Limb (tissue), 2 donors: ENCODE measurements around the gene DLG5.

Experiments used
- DNase-seq, 2 donors: peaks; one replicate each; pipeline ENCODE4 v3.0.0-alpha.2; 2016; ENCODE audit errors: extremely low spot score in 2 of 2

The DLG5 gene

DNA sequence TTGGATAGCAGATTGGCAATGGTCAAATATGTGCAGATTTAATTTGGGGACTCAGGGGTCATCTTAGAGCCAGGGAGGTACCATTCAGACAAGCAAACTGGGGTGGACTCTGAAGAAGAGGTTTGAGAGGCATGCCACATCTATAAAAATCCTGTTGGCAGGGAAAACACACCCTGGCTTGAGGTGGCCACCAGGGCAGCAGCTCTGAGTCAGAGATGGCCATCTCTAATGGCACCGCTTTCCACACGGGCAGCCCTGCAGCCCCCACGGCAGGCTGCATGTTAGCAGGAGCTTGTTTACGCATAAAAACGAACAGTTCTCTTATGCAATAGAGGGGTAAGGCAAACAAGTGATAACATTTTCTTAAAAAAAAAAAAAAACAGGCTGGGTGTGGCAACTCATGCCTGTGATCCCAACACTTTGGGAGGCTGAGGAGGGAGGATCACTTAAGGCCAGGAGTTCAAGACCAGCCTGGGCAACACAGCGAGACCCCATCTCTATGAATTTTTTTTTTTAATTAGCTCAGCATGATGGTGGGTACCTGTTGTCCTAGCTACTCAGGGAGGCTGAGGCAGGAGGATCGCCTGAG, 14.9 kb downstream of the DLG5 start:
- DNase-seq, result no peak

DNA sequence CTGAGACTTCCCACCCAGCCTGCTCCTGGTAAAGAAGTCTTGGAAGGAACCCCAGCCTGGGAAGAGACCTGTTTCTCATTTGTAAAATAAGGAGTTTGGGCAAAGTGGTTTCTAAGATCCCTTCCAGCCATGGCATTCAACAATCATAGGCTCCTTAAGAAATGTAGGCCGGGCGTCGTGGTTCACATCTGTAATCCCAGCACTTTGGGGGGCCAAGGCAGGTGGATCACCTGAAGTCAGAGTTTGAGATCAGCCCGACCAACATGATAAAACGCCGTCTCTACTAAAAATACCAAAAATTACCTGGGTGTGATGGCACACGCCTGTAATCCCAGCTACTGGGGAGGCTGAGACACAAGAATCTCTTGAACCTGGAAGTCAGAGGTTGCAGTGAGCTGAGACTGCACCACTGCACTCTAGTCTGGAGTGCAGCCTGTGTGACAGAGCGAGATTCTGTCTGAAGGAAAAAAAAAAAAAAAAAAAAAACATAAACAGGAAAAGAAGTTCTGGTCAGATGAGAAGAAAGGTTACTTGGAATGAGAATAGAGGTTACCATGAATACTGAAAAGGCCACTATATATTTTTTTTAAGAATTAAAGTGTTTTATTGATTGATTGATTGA, 15.9 kb downstream of the DLG5 start:
- DNase-seq, result no peak

DNA sequence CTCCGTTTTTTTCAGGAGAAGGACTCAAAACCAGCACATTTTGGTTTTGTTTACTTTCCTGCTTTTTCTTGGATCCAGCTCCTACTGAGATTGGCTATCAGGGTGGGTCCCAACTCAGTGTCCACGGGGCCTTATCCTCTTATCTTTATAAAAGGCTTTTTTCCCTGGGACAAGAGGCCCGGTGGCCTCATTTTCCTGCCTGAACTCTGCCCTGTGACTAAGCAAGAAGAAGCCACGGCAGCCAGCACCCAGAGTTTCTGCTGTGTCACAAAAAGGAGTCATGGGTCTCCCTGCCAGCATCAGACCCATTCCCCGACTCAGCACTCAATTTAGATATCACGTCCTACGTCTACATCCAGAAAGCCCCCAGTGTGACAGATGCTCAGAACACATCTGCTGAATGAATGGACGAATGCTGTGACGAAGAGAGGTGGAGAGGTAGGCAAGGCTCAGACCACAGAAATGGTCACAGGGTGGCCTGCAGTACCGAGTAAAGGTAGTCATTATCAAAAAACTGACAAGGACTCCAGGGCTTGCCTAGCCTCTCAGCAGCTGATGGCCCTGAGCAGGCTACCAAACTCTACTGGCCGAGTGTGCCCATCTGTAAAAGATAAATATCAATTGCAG, 16.7 kb downstream of the DLG5 start:
- no peak for DNase-seq

GRCh38 chr10:77909021-77909748, 17.4 kb downstream of the DLG5 start:
- no peak for DNase-seq

DNA sequence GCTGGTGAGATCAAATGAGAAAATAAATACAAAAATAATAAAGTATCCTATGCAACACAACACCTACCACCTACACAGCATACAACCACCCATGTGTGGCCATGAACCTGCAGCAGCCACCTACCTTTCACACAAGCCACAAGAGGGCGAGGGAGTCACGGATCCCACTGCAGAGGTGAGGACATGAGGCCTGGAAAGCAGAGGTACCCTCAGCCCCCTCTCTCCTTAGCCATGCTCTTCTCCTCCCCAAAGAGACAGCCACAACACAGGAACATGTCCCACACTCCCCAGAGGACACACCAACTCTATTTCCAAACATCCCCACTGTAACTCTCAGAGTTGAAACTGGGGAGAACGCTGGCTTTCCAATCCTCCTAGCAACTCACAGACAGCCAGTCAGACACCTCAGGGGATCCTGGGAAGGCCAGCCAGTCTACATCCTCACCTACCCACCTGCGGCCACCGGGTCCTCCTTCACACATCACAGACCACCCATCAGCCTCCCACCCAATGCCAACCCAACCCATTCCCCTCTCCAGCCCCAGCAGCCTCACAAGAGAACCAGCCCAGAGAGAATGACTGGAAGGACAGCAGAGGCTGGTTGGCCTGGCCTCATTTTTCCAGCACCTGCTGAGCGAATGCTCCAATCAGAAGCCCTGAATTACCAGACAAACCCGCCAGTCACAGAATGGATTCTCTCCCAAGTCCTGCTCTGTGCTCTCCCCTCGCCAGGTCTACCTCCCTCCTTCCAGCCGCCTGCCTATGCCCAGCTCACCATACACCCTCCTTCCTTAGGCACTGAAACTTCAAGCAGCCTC, 18.4 kb downstream of the DLG5 start:
- no peak for DNase-seq

DNA sequence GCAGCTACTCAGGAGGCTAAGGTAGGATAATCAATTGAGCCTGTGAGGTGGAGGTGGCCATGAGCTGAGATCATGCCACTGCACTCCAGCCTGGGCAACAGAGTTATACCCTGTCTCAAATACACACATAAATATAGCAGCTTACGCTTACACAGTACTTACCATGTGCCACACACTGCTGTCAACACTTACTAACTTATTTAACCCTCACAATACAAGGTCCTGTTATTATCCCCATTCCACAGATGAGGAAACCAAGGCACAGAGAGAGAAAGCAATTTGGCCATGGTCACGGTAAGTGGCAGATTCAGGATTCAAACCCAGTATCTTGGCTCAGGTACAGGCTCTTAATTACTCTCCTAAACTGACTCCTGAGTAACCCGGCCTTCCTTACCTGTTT, 19.1 kb downstream of the DLG5 start:
- no peak for DNase-seq

GRCh38 chr10:77906951-77907421, 19.6 kb downstream of the DLG5 start:
- DNase-seq, result no peak

GRCh38 chr10:77905781-77906180, 20.8 kb downstream of the DLG5 start:
- no peak for DNase-seq

GRCh38 chr10:77905086-77905748, 21.3 kb downstream of the DLG5 start:
- no peak for DNase-seq

DNA sequence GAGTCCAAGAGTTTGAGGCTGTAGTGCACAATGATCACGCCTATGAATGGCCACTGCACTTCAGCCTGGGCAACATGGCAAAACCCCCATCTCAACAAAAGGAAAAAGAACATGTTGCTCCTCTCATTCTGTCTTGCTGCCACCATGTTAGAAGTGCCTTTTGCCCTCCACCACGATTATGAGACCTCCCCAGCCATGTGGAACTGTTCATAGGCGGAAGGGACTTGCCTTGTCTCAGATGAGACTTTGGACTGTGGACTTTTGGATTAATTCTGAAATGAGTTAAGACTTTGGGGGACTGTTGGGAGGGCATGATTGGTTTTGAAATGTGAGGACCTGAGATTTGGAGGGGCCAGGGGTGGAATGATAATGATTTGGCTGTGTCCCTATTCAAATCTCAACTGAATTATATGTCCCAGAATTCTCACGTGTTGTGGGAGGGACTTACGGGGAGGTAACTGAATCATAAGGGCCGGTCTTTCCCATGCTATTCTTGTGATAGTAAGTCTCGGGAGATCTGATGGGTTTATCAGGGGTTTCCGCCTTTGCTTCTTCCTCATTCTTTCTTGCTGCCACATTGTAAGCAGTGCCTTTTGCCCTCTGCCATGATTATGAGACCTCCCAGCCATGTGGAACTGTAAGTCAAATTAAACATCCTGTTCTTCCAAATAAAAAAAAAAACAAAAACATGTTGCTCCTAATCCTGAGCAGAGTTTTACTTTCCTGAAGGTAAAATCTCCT, 22.3 kb downstream of the DLG5 start:
- no peak for DNase-seq

DNA sequence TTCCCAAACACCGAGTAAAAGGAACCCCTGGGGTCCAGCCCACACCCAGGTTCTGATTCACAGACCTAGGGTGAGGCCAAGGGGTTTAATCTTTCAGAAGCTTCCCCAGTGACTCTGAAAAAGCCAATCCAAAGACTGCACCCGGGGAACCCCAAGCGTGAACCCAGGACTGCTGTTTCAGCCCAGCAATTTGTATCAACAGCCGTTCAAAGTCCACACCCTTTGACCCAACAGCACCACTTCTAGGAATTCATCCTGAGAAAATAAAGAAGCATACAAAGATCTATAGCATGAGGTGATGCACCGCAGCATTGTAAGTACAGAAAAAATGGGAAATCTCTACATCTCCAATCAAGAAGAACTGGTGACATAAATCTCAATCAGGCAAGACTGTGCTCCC, 24.4 kb downstream of the DLG5 start:
- no peak for DNase-seq

GRCh38 chr10:77901743-77902142, 24.8 kb downstream of the DLG5 start:
- no peak for DNase-seq

DNA sequence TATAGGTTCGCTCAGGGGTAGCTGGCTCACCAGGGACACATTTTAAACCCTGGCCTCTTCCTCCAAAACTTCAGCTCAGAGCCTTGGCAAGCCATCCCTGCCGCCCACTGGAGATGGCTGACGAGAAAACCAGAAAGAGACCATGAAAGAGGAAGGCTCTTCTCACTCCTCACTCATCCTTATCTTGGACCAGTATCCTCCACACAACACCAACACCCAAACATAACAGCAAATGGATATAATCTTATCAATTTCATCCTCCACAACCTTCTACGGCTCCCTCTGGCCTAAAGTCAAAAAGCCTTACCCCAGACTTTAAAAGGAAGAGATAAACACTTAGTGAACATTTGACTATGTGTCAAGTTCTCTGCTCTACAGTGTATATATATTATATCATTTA, 26.9 kb downstream of the DLG5 start:
- no peak for DNase-seq

DNA sequence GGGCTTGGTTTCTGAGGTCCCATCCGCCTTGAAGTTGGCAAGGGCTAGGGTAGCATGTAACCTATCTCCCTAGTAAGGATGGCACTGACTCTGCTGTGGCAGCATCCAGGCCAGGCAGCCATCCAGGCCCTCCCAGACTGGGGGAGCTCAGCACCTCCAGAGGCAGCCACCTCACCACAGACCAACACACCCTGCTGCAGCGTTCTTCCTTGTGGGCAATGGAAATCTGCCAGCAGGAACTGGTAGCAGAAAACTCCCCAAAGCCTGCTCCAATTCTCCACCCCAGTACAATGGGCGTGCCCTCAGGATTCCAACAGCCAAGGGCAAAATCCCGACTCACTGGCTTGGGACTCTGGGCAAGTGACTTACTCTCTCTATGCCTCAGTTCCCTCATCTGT, 27.5 kb downstream of the DLG5 start:
- DNase-seq, result no peak

- no peak for DNase-seq
Measured at GRCh38 chr10:77898323-77899079, 28.1 kb downstream of the DLG5 start.

DNA sequence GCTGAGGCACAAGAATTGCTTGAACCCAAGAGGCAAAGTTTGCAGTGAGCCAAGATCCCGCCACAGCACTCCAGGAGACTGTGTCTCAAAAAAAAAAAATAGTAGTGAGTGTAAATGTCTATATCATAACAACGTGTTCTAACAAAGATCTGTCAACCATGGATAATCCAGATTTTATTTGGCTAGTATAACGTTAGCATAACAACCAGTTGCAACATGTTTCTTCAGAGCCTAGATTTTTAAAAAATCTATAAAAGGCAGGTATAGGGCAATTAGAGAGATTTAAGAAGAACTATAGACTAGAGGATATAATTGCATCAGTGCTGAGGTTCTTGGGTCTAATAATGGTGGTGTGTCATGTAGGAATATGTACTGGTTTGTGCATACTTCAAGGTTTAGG, 30.5 kb downstream of the DLG5 start:
- no peak for DNase-seq

- DNase-seq, result no peak
Measured at GRCh38 chr10:77894058-77894457, 32.5 kb downstream of the DLG5 start.

DNA sequence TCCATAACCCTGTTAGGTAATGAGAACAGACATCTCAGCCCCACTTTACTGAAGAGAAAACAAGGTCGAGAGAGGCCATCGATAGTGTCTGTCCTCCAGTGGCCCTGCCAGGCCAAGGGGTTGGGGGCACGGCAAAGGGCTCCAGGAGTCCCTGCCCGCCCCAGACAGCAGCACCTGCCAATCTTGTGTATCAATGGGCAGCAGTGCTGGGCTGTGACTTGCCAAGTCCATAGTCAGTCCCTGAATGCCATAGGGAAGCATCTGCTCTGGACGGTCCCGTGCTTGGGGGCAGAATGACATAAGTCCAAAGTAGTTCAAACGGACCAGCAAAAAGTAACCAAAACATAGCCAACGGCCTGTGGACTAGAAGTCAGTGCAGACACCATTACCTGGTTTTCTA, 33.2 kb downstream of the DLG5 start:
- DNase-seq, result no peak

GRCh38 chr10:77892761-77893160, 33.8 kb downstream of the DLG5 start:
- no peak for DNase-seq
